Measurements from ENCODE around the gene CGB2. TPM values are rescaled to one million over a fixed set of nuclear protein-coding genes. Genes with fewer than 3 reads are reported as not detected.

The CGB2 gene
- not detected in 2 replicates for total RNA-seq

GRCh38 chr19:49031642-49032301, at the start of gene CGB2:
CGB2 (plus strand) TSS chr19:49031890; CDS start chr19:49032096, 206 bp downstream.

GRCh38 chr19:48993175-48994034, 38.3 kb upstream of the CGB2 start, which contains the start of the genes GYS1 and RUVBL2:
GYS1 (minus strand) TSS chr19:48993309; CDS start chr19:48993112, 197 bp downstream.
RUVBL2 (plus strand) TSS chr19:48993887; CDS start chr19:48993912, 25 bp downstream.

GRCh38 chr19:49017041-49017665, 14.5 kb upstream of the CGB2 start, which contains the start of gene LHB:
LHB (minus strand) TSS chr19:49017091; CDS start chr19:49017081, 10 bp downstream.

GRCh38 chr19:49024233-49024632, 7.5 kb upstream of the CGB2 start, which contains the start of gene CGB3:
CGB3 (minus strand) TSS chr19:49024333; CDS start chr19:49023971, 362 bp downstream.

GRCh38 chr19:49036815-49037214, 5.1 kb downstream of the CGB2 start, which contains the start of gene CGB1:
CGB1 (minus strand) TSS chr19:49036895; CDS start chr19:49036711, 184 bp downstream.

GRCh38 chr19:49043548-49043947, 11.9 kb downstream of the CGB2 start, which contains the start of gene CGB5:
CGB5 (plus strand) TSS chr19:49043848; CDS start chr19:49044210, 362 bp downstream.

GRCh38 chr19:49049011-49049410, 17.3 kb downstream of the CGB2 start, which contains the start of gene CGB8:
CGB8 (minus strand) TSS chr19:49049111; CDS start chr19:49048739, 372 bp downstream.

GRCh38 chr19:49057636-49058234, 26.0 kb downstream of the CGB2 start, which contains the start of gene CGB7:
CGB7 (minus strand) TSS chr19:49057749; CDS start chr19:49055375, 2,374 bp downstream.

GRCh38 chr19:49064768-49065611, 33.3 kb downstream of the CGB2 start, which contains the start of gene NTF4:
NTF4 (minus strand) TSS chr19:49064818; CDS start chr19:49061997, 2,821 bp downstream.

Other genes starting within 250 kb of the CGB2 start
- 23.5 and 26.8 TPM in 2 replicates for gene BCAT2, start 220.9 kb upstream of the CGB2 start, total RNA-seq
- gene HSD17B14, start 195.4 kb upstream of the CGB2 start, total RNA-seq: 3.0 and 6.2 TPM in 2 replicates
- 5.3 and 7.6 TPM in 2 replicates for gene PLEKHA4, start 163.3 kb upstream of the CGB2 start, total RNA-seq
- 34.9 and 52.9 TPM in 2 replicates for gene PPP1R15A, start 159.5 kb upstream of the CGB2 start, total RNA-seq
- gene TULP2, start 133.1 kb upstream of the CGB2 start, total RNA-seq: 0.09 and 0.11 TPM in 2 replicates
- 142 and 143 TPM in 2 replicates for gene NUCB1, start 131.6 kb upstream of the CGB2 start, total RNA-seq
- gene DHDH, start 98.2 kb upstream of the CGB2 start, total RNA-seq: not detected in 2 replicates
- 71.3 and 87.3 TPM in 2 replicates for gene BAX, start 77.0 kb upstream of the CGB2 start, total RNA-seq
- gene FTL, start 66.6 kb upstream of the CGB2 start, total RNA-seq: 786 and 994 TPM in 2 replicates
- gene GYS1, start 38.6 kb upstream of the CGB2 start, total RNA-seq: 13.4 and 13.8 TPM in 2 replicates
- gene RUVBL2, start 38.0 kb upstream of the CGB2 start, total RNA-seq: 106 and 141 TPM in 2 replicates
- 0.17 and 0.22 TPM in 2 replicates for gene LHB, start 14.8 kb upstream of the CGB2 start, total RNA-seq
- not detected in 2 replicates for gene CGB3, start 7.6 kb upstream of the CGB2 start, total RNA-seq
- gene CGB1, start 5.0 kb downstream of the CGB2 start, total RNA-seq: not detected in 2 replicates
- gene CGB5, start 12.0 kb downstream of the CGB2 start, total RNA-seq: not detected in 2 replicates
- gene CGB8, start 17.2 kb downstream of the CGB2 start, total RNA-seq: not detected in 2 replicates
- not detected in 2 replicates for gene CGB7, start 25.9 kb downstream of the CGB2 start, total RNA-seq
- not detected in 2 replicates for gene NTF4, start 32.9 kb downstream of the CGB2 start, total RNA-seq
- under 0.01 TPM in 1 of 2 replicates, not detected in the other for gene KCNA7, start 40.8 kb downstream of the CGB2 start, total RNA-seq
- gene SNRNP70, start 53.6 kb downstream of the CGB2 start, total RNA-seq: 149 and 151 TPM in 2 replicates
- 1.2 and 2.8 TPM in 2 replicates for gene LIN7B, start 82.5 kb downstream of the CGB2 start, total RNA-seq
- gene C19orf73, start 87.3 kb downstream of the CGB2 start, total RNA-seq: 0.43 TPM in 2 replicates
- gene PPFIA3, start 87.7 kb downstream of the CGB2 start, total RNA-seq: 6.6 and 8.0 TPM in 2 replicates
- under 0.01 TPM in 1 of 2 replicates, not detected in the other for gene HRC, start 123.5 kb downstream of the CGB2 start, total RNA-seq
- 16.2 and 17.2 TPM in 2 replicates for gene TRPM4, start 125.9 kb downstream of the CGB2 start, total RNA-seq

Data from dermis lymphatic vessel endothelial cell (primary cell).